SJSA1 (cell line): ENCODE data around the gene NCOR2. TPM values are rescaled to one million over a fixed set of nuclear protein-coding genes. Genes with fewer than 3 reads are reported as not detected.

ENCODE experiments used
- DNase-seq, 2 experiments: peaks; one replicate each; pipeline ENCODE4 v3.0.0-alpha.2; 2015 to 2020; ENCODE audit warnings: low spot score in 2 of 2, low read depth in 1 of 2
- H3K27ac ChIP-seq: fragments of 250-450 bp; sonication (Bioruptor Pico); 2 replicates; pipeline ENCODE4 v1.5.1; 2020; ENCODE audit warnings: mild to moderate bottlenecking, moderate library complexity
- H3K27me3 ChIP-seq: fragments of 250-450 bp; sonication (Bioruptor Pico); replicated peaks from 2 replicates; pipeline ENCODE4 v1.5.1; 2020; ENCODE audit warnings: mild to moderate bottlenecking, moderate library complexity
- H3K36me3 ChIP-seq: fragments of 250-450 bp; sonication (Bioruptor Pico); 2 replicates; pipeline ENCODE4 v1.5.1; 2020; ENCODE audit warnings: mild to moderate bottlenecking
- H3K4me1 ChIP-seq: fragments of 250-450 bp; sonication (Bioruptor Pico); replicated peaks from 2 replicates; pipeline ENCODE4 v1.6.1; 2021; ENCODE audit warnings: mild to moderate bottlenecking
- H3K4me3 ChIP-seq: fragments of 250-450 bp; sonication (Bioruptor Pico); 2 replicates; pipeline ENCODE4 v1.5.1; 2020; ENCODE audit warnings: mild to moderate bottlenecking
- H3K9me3 ChIP-seq: fragments of 250-450 bp; sonication (Bioruptor Pico); replicated peaks from 2 replicates; pipeline ENCODE4 v1.5.1; 2020; ENCODE audit warnings: mild to moderate bottlenecking
- total RNA-seq: library from RNA; depleted of rRNA; stranded (reverse); fragments of >200 nt; shearing (Covaris generic); gene quantifications from 2 replicates; pipeline ENCODE4 v1.2.3, GENCODE V29; 2014

NCOR2 gene
- total RNA-seq, 1 experiment from 2014 or later: 44.3 TPM

DNA sequence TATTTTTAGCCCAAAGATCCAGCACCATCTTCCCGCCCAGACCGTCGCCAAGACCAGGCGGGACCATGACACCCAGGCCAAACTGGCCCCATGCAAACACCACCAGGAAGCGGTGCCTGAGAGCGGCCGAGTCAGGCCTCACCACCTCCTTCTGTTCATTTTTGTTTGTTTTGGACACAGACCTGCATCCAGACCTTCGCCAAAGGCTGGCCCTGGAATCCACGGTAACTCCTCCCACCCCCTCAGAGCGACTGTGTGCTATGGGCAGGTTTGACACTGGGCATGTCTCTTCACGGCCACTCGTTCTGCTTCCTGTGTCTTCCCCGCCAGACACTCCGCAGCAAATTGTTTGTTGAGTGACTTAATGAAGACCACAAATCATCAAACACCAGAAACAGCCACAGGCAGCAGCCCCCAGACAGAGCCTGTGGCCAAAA lies 47.1 kb downstream of the NCOR2 start:
- H3K4me1 ChIP-seq: peaks cover 62% of the 10 kb centered on the region

DNA sequence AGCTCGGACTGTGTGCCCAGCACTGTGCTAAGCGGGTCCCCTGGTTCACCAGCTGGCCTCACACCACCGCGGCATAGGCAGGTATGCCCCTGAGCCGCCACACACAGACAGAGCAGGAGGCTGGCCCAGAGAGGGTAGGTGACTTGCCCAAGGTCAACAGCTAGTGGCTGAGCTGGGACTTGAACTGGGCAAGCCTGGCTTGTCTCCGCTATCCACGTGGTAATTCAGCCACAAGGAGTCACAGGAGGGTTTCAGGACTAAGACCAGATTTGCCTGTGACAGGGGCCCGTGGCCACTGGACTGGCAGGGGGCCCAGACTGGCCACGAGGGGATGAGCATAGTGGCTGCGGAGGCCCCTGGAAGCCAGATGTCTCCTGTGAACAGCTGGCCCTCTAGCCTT lies 47.7 kb downstream of the NCOR2 start:
- Histone ChIP-seq H3K27ac (peak overlapping the region; percentile 65), H3K36me3 (peaks cover 41% of the 10 kb centered on the region), H3K4me3 (no peak overlapping the region), H3K9me3 (no peaks in the 10 kb centered on the region), H3K27me3 (no peaks in the 10 kb centered on the region), H3K4me1 (peaks cover 62% of the 10 kb centered on the region)
- no peak for DNase-seq

More for the DNA sequence above, 47.1 kb downstream of the NCOR2 start:
- Histone ChIP-seq H3K4me3 (no peak overlapping the region), H3K27ac (no peak overlapping the region), H3K27me3 (no peaks in the 10 kb centered on the region), H3K9me3 (no peaks in the 10 kb centered on the region), H3K36me3 (peaks cover 42% of the 10 kb centered on the region)
- peak in 1 of 2 experiments; percentile 31 for DNase-seq

DNA sequence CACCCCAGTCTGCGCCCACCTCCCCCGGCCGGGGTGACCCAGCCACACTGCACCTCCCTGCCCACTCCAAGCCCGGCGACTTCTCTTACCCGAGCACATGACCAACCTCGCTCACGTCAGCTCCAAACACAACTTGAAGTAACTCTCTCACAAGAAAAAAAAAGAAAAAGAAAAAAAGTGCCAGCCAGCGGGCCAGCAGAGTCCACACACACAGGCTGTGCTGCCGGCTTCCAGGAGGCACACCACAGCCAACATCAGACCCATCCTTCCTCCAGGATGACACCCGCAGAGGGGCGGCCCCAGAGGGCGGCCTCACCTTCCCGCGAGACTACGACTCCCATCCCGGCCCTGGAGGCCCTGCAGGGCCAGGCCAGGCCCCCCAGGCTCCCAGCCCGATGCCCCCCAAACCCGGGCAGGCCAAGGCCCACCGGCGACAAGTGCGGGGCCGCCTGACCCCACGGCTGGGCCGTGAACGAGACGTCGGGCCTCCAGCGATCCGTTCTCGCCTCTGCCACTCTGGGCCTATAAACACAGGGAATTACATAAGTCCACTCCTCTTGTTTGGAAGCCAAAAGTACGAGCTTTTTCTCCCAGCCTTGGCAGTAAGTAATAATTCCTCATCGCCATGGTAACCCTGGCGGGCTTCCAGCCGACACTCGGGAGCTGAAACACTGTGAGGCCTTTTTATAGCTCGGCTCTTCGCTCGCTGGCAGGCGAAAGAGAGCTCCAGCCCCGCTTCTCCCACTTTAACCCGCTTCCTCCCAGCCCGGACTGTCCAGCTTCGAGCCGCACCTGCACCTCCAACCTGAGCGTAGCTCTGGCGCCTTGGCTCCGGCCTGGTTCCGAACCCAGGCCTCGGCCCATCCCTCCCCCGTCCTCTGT lies 49.1 kb downstream of the NCOR2 start:
- peaks cover 63% of the 10 kb centered on the region for H3K4me1 ChIP-seq
- H3K4me3 ChIP-seq: no peak overlapping the region
- H3K27ac ChIP-seq: peak overlapping the region; percentile 65
- H3K36me3 ChIP-seq: peaks cover 43% of the 10 kb centered on the region
- peak; percentile 95 to 96 for DNase-seq
- H3K9me3 ChIP-seq: no peaks in the 10 kb centered on the region
- H3K27me3 ChIP-seq: no peaks in the 10 kb centered on the region
